Activated naive CD8-positive, alpha-beta T cell (primary cell): ENCODE results near the gene DMRTC1.
"Not testable (repeated sequence)": the region's sequence is repeated elsewhere in the genome, so short reads cannot be mapped to it uniquely, and the experiment has no call there.

Experiments used
- H3K27ac Mint-ChIP-seq: one replicate; pipeline ENCODE4 v1.8.0; 2021; ENCODE audit warnings: mixed read lengths
- H3K27me3 Mint-ChIP-seq: one replicate; pipeline ENCODE4 v1.8.0; 2021; ENCODE audit warnings: mixed read lengths
- H3K36me3 Mint-ChIP-seq: one replicate; pipeline ENCODE4 v1.8.0; 2021; ENCODE audit warnings: mixed read lengths
- H3K4me1 Mint-ChIP-seq: one replicate; pipeline ENCODE4 v1.8.0; 2021; ENCODE audit warnings: low read depth, mixed read lengths
- H3K4me3 Mint-ChIP-seq: one replicate; pipeline ENCODE4 v1.8.0; 2021; ENCODE audit warnings: mild to moderate bottlenecking, mixed read lengths
- H3K9me3 Mint-ChIP-seq: one replicate; pipeline ENCODE4 v1.8.0; 2021; ENCODE audit warnings: low read depth, mixed read lengths

The DMRTC1 gene, protein sequence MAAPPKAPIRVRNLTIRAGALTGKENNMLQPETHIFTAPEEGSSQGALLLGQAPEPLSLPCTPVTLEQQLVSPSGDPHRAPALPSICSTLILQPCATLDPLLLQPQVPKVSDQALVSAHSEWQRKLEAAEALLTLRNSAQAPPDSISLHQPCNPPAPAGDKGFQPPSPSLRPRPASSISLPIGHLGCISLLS

GRCh38 chrX:72943819-72944169 is at the start of gene DMRTC1:
DMRTC1 (minus strand) TSS chrX:72943837; CDS start chrX:72875694, 68,143 bp downstream.
- H3K4me3 Mint-ChIP-seq, H3K36me3 Mint-ChIP-seq, H3K9me3 Mint-ChIP-seq, H3K27me3 Mint-ChIP-seq, H3K27ac Mint-ChIP-seq, H3K4me1 Mint-ChIP-seq: not testable (repeated sequence)

GRCh38 chrX:72980894-72981469 is 37.3 kb upstream of the DMRTC1 start:
- not testable (repeated sequence) for H3K36me3 Mint-ChIP-seq, H3K4me1 Mint-ChIP-seq, H3K27me3 Mint-ChIP-seq, H3K4me3 Mint-ChIP-seq, H3K27ac Mint-ChIP-seq, H3K9me3 Mint-ChIP-seq

- not testable (repeated sequence) for H3K4me1 Mint-ChIP-seq
These were observed 31.2 kb upstream of the DMRTC1 start for GRCh38 chrX:72974885-72975284.

GRCh38 chrX:72971859-72972258 is 28.2 kb upstream of the DMRTC1 start:
- not testable (repeated sequence) for H3K27me3 Mint-ChIP-seq, H3K36me3 Mint-ChIP-seq, H3K4me3 Mint-ChIP-seq, H3K27ac Mint-ChIP-seq, H3K9me3 Mint-ChIP-seq, H3K4me1 Mint-ChIP-seq

More at GRCh38 chrX:72974885-72975284, 31.2 kb upstream of the DMRTC1 start:
- not testable (repeated sequence) for H3K27me3 Mint-ChIP-seq, H3K36me3 Mint-ChIP-seq, H3K27ac Mint-ChIP-seq, H3K4me3 Mint-ChIP-seq, H3K9me3 Mint-ChIP-seq

DNA sequence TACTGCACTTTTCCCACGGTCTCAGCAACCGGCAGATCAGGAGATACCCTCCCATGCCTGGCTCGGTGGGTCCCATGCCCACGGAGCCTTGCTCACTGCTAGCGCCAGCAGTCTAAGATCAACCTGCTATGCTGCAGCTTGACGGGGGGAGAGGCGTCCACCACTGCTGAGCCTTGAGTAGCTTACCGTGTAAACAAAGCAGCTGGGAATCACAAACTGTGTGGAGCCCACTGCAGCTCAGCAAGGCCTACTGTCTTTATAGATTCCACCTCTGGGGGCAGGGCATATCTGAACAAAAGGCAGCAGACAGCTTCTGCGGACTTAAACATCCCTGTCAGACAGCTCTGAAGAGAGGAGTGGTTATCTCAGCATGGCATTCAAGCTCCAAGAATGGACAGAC is 16.3 kb upstream of the DMRTC1 start:
- H3K27me3 Mint-ChIP-seq, H3K27ac Mint-ChIP-seq, H3K36me3 Mint-ChIP-seq, H3K4me1 Mint-ChIP-seq, H3K9me3 Mint-ChIP-seq, H3K4me3 Mint-ChIP-seq: not testable (repeated sequence)

DNA sequence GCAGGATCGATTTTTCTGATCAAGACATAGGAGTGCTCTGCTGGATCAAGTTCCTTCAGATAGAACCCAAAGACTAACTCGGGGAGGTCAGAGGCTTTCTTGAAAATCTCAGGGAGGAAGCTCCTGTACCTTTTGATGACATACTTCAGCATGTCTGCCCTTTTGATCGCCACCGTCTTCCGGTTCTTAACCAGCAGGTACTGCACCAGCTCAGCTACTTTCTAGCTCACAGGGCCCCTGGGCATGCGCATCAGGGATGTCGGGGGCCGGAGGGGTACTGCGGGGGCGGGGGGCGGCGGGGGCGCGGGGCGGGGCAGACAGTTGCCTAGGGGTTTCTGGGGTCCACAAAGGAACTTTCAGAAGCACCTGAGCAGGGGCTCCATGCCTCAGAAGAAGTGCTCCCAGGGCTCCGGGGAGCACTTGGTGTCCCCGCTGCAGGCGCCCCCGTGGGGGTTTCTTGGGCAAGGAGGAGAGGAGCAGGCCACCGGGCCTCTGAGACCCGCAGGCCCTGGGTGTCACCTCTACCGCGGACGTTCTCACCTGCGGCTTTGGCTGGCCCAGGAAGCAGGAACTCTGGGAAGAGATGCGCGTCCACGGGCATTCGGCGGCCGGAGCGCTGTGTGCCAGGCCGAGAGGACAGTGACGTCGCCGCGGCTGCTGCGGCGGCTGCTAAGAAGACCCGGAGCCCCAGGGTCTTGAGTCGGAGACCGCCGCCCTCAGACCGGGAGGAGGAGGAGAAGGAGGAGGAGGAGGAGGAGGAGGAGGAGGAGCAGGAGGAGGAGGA is 410 bp downstream of the DMRTC1 start:
- not testable (repeated sequence) for H3K36me3 Mint-ChIP-seq, H3K4me1 Mint-ChIP-seq, H3K4me3 Mint-ChIP-seq, H3K27me3 Mint-ChIP-seq, H3K9me3 Mint-ChIP-seq, H3K27ac Mint-ChIP-seq

DNA sequence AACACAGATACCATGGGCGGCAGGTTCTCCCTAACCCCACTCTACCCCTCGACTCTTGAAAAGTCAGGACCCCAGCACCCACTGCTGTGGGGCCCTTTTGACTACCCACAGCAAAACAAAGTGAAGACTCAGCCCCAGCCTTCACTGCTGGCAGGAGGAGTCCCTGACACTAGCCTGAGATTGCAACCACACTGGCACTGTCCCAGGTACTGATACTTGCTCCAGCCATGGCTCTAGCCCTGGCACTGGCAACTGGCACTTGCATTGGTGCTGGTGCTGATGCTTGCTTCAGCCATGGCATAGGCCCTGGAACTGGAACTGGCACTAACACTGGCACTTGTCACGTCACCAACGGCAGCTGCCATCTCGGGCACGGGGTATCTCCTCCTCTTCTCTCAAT is 1.4 kb downstream of the DMRTC1 start:
- not testable (repeated sequence) for H3K27ac Mint-ChIP-seq, H3K4me3 Mint-ChIP-seq, H3K36me3 Mint-ChIP-seq, H3K9me3 Mint-ChIP-seq, H3K27me3 Mint-ChIP-seq, H3K4me1 Mint-ChIP-seq

GRCh38 chrX:72937906-72938305 is 5.7 kb downstream of the DMRTC1 start, which contains the start of gene FAM236A:
FAM236A (plus strand) TSS chrX:72938206; CDS start chrX:72938263, 57 bp downstream.
- not testable (repeated sequence) for H3K4me1 Mint-ChIP-seq, H3K27ac Mint-ChIP-seq, H3K4me3 Mint-ChIP-seq, H3K36me3 Mint-ChIP-seq, H3K27me3 Mint-ChIP-seq, H3K9me3 Mint-ChIP-seq

DNA sequence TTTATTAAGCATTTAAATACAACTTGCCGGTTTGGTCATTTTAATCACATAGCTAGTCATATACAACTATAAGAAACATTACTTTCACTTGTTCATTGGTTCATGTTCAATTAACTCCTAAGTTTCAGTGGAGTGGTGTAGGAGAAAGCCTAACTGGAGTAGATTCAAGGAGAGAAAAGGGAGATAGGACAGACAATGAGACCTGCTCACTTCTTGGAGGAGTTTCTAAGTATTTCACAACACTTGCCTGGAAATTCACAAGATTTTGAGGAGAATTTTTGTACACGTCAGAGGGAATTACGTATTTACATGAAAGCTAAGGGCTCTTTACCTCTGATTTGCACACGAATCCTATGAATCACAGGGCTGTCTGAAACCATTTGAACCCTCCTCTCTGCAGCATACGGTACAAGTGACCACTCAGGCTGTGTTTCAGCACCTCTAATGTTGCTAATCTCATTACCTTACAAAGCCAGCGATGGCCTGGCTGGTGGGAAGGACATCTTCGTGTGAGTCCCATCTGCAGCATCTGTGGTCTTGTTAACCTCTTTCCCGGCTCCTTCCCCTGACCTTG is 6.7 kb downstream of the DMRTC1 start:
- H3K4me3 Mint-ChIP-seq, H3K36me3 Mint-ChIP-seq, H3K27ac Mint-ChIP-seq, H3K4me1 Mint-ChIP-seq, H3K9me3 Mint-ChIP-seq, H3K27me3 Mint-ChIP-seq: not testable (repeated sequence)

DNA sequence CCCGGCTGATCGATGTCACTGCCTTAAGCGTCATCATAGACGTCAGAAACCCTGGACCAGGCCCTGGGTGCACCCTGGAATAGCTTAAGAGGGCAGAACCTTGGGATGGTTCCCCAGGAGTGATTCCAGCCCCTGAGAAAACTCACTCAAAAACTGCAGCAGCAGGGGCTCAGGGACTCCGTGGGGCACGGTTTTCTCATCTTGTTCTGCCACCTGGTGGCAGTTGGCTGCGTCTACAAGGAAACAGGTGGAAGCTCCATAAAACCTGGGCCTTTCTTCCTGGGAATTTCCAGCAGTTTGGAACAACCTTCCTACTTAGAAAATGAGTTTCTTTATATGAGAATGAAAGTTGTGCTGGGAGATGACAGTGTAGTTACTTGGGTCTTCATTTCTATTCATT is 7.2 kb downstream of the DMRTC1 start:
- H3K4me3 Mint-ChIP-seq, H3K4me1 Mint-ChIP-seq, H3K36me3 Mint-ChIP-seq, H3K27ac Mint-ChIP-seq, H3K27me3 Mint-ChIP-seq, H3K9me3 Mint-ChIP-seq: not testable (repeated sequence)

- H3K4me3 Mint-ChIP-seq, H3K4me1 Mint-ChIP-seq, H3K27me3 Mint-ChIP-seq, H3K9me3 Mint-ChIP-seq, H3K36me3 Mint-ChIP-seq, H3K27ac Mint-ChIP-seq: not testable (repeated sequence)
These were observed 11.4 kb downstream of the DMRTC1 start for GRCh38 chrX:72932283-72932682.

DNA sequence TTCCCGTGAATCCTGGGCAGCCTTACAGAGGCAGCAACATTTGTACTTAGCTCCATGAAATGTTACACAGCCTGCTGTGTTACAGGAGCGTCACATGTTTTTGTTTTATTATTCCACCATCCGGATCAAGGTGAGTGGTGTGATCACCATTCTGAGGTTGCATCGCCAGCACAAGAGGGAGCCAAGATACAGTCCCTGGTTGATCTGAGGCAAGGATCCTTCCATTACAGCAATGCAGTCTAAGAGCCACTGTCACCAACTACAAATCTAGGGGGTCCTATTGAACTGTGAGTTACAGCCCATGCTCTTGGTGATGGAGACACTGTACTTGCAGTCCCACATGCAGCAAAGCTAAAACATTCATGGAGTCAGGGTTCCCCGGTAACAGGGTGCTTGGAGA is 27.5 kb downstream of the DMRTC1 start:
- H3K9me3 Mint-ChIP-seq, H3K27me3 Mint-ChIP-seq, H3K4me3 Mint-ChIP-seq, H3K36me3 Mint-ChIP-seq, H3K4me1 Mint-ChIP-seq, H3K27ac Mint-ChIP-seq: not testable (repeated sequence)

DNA sequence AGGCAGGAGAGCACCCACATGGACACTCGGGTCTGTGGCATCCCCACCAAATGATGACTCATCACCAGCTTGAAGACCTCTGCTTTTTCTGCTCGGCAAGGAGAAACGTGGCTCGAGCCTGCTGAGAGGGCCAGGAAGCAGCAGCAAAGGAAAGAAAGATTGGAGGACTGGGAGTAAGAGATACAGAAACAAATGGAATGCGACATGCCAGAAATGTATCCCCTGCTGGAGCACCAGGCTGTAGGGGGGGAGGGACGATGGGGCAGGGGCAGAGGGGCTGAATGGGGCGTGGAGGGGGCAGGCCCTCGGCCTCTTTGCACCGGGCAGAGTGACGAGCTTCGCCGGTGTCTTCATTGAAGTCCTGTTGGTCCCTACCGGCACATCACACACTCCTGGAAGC is 31.3 kb downstream of the DMRTC1 start, which contains the start of gene FAM236C:
TSS of gene FAM236C (plus strand) at position 301 of the 400 bp plus-strand sequence. CDS start 100 bp downstream, outside the sequence.
- H3K36me3 Mint-ChIP-seq, H3K9me3 Mint-ChIP-seq, H3K4me1 Mint-ChIP-seq, H3K27me3 Mint-ChIP-seq, H3K27ac Mint-ChIP-seq, H3K4me3 Mint-ChIP-seq: not testable (repeated sequence)

DNA sequence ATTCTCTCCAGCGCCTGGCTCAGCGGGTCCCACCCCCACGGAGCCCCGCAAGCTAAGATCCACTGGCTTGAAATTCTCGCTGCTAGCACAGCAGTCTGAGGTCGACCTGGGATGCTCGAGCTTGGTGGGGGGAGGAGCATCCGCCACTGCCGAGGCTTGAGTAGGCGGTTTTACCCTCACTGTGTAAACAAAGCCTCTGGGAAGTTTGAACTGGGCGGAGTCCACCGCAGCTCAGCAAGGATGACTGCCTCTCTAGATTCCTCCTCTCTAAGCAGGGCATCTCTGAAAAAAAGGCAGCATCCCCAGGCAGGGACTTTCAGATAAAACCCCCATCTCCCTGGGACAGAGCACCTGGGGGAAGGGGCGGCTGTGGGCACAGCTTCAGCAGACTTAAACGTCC is 53.9 kb downstream of the DMRTC1 start:
- not testable (repeated sequence) for H3K4me3 Mint-ChIP-seq, H3K36me3 Mint-ChIP-seq

DNA sequence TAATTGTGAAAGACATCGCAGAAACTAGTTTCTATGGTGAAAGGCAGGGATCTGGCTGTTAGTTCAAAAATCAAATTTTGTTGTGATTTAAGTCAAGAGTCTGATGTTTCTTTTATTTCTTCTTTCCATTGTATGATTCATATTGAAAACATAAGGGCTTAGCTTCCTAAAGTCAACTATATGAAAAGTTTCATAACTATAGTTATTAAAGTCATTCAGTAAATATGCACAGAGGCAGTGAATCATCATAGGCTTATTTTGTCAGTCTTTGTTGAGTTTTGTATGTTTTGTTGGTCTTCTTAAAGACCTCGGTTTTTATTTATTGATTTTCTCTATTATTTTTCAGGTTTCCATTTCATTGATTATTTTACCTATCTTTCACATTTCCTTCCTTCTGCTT is 60.7 kb downstream of the DMRTC1 start:
- not testable (repeated sequence) for H3K27me3 Mint-ChIP-seq, H3K4me1 Mint-ChIP-seq, H3K27ac Mint-ChIP-seq, H3K36me3 Mint-ChIP-seq, H3K9me3 Mint-ChIP-seq, H3K4me3 Mint-ChIP-seq

More for the DNA sequence above, 53.9 kb downstream of the DMRTC1 start:
- H3K27me3 Mint-ChIP-seq, H3K4me1 Mint-ChIP-seq, H3K27ac Mint-ChIP-seq, H3K9me3 Mint-ChIP-seq: not testable (repeated sequence)

DNA sequence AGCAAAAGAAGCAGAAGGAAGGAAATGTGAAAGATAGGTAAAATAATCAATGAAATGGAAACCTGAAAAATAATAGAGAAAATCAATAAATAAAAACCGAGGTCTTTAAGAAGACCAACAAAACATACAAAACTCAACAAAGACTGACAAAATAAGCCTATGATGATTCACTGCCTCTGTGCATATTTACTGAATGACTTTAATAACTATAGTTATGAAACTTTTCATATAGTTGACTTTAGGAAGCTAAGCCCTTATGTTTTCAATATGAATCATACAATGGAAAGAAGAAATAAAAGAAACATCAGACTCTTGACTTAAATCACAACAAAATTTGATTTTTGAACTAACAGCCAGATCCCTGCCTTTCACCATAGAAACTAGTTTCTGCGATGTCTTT is 106.1 kb downstream of the DMRTC1 start:
- H3K27me3 Mint-ChIP-seq, H3K9me3 Mint-ChIP-seq, H3K27ac Mint-ChIP-seq, H3K4me3 Mint-ChIP-seq, H3K4me1 Mint-ChIP-seq, H3K36me3 Mint-ChIP-seq: not testable (repeated sequence)
